ENCODE measurements around the gene TBX1. TPM values are rescaled to one million over a fixed set of nuclear protein-coding genes. Genes with fewer than 3 reads are reported as not detected.
"Not testable (repeated sequence)": the region's sequence is repeated elsewhere in the genome, so short reads cannot be mapped to it uniquely, and the experiment has no call there.

The TBX1 gene
- polyA plus RNA-seq, 1 donor from 2014 or later, result not detected

GRCh38 chr22:19776433-19777031 is 16.0 kb downstream of the TBX1 start:
- Histone ChIP-seq H3K27me3 (ENCODE audit: insufficient read depth, low read depth, low read length) (no peaks in the 10 kb centered on the region), H4K20me1 (ENCODE audit: insufficient read depth) (no peaks in the 10 kb centered on the region), H3K4me2 (ENCODE audit: low read length) (no peak overlapping the region), H3K27ac (ENCODE audit: low read length) (no peak overlapping the region), H2AFZ (ENCODE audit: low read depth, low read length) (no peak overlapping the region), H3K36me3 (ENCODE audit: insufficient read depth, low read length) (no peaks in the 10 kb centered on the region), H3K9me3 (ENCODE audit: low read length) (no peaks in the 10 kb centered on the region), H3K79me2 (replicated peaks; ENCODE audit: insufficient read depth, low read length) (no peaks in the 10 kb centered on the region), H3K4me3 (ENCODE audit: low read length) (no peak overlapping the region), H3F3A (ENCODE audit: insufficient read depth, low read length, poor library complexity, severe bottlenecking) (no peaks in the 10 kb centered on the region), H3K9ac (ENCODE audit: low read length) (no peak overlapping the region), H3K9me2 (ENCODE audit: insufficient read depth, low read length) (no peaks in the 10 kb centered on the region)
- TF ChIP-seq EP300 (conservative IDR thresholded peaks at IDR 0.05; ENCODE audit: poor library complexity, severe bottlenecking) (no peak), RAD21 (conservative IDR thresholded peaks at IDR 0.05) (no peak), REST (IDR thresholded peaks at IDR 0.05; ENCODE audit: borderline replicate concordance) (no peak), SMC3 (conservative IDR thresholded peaks at IDR 0.05; ENCODE audit: poor library complexity) (no peak), TAF1 (IDR thresholded peaks at IDR 0.05; ENCODE audit: low read depth) (no peak), EZH2 (IDR thresholded peaks at IDR 0.05; ENCODE audit: borderline replicate concordance, insufficient read depth, low read length, poor library complexity, severe bottlenecking) (no peak), MXI1 (conservative IDR thresholded peaks at IDR 0.05; ENCODE audit: poor library complexity, severe bottlenecking) (no peak), POLR2AphosphoS5 (IDR thresholded peaks at IDR 0.05) (no peak)
- TF ChIP-seq, protein P1, sequence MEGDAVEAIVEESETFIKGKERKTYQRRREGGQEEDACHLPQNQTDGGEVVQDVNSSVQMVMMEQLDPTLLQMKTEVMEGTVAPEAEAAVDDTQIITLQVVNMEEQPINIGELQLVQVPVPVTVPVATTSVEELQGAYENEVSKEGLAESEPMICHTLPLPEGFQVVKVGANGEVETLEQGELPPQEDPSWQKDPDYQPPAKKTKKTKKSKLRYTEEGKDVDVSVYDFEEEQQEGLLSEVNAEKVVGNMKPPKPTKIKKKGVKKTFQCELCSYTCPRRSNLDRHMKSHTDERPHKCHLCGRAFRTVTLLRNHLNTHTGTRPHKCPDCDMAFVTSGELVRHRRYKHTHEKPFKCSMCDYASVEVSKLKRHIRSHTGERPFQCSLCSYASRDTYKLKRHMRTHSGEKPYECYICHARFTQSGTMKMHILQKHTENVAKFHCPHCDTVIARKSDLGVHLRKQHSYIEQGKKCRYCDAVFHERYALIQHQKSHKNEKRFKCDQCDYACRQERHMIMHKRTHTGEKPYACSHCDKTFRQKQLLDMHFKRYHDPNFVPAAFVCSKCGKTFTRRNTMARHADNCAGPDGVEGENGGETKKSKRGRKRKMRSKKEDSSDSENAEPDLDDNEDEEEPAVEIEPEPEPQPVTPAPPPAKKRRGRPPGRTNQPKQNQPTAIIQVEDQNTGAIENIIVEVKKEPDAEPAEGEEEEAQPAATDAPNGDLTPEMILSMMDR (IDR thresholded peaks at IDR 0.05; ENCODE audit: poor library complexity, severe bottlenecking), result no peak

DNA sequence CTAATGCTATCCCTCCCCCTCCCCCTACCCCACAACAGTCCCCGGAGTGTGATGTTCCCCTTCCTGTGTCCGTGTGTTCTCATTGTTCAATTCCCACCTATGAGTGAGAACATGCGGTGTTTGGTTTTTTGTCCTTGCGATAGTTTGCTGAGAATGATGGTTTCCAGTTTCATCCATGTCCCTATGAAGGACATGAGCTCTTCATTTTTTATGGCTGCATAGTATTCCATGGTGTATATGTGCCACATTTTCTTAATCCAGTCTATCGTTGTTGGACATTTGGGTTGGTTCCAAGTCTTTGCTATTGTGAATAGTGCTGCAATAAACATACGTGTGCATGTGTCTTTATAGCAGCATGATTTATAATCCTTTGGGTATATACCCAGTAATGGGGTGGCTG is 16.6 kb downstream of the TBX1 start:
- not testable (repeated sequence) for H3K9me2 ChIP-seq (ENCODE audit: insufficient read depth, low read length); H3K4me2 ChIP-seq (ENCODE audit: low read length); H3F3A ChIP-seq (ENCODE audit: insufficient read depth, low read length, poor library complexity, severe bottlenecking); H2AFZ ChIP-seq (ENCODE audit: low read depth, low read length); H3K4me3 ChIP-seq (ENCODE audit: low read length); H3K9ac ChIP-seq (ENCODE audit: low read length); H3K36me3 ChIP-seq (ENCODE audit: insufficient read depth, low read length); H3K27me3 ChIP-seq (ENCODE audit: insufficient read depth, low read depth, low read length); H3K9me3 ChIP-seq (ENCODE audit: low read length); H3K27ac ChIP-seq (ENCODE audit: low read length); H3K79me2 ChIP-seq (replicated peaks; ENCODE audit: insufficient read depth, low read length); H4K20me1 ChIP-seq (ENCODE audit: insufficient read depth)

GRCh38 chr22:19779011-19779421 is 18.4 kb downstream of the TBX1 start:
- no peaks in the 10 kb centered on the region for H3K27me3 ChIP-seq (ENCODE audit: insufficient read depth, low read depth, low read length)

More at GRCh38 chr22:19779011-19779421, 18.4 kb downstream of the TBX1 start:
- no peaks in the 10 kb centered on the region for H3K9me2 ChIP-seq (ENCODE audit: insufficient read depth, low read length)
- H3K27ac ChIP-seq (ENCODE audit: low read length), result no peak overlapping the region
- TF ChIP-seq TAF1 (IDR thresholded peaks at IDR 0.05; ENCODE audit: low read depth), result no peak
- no peak for TF ChIP-seq MXI1 (conservative IDR thresholded peaks at IDR 0.05; ENCODE audit: poor library complexity, severe bottlenecking)
- no peak for TF ChIP-seq EZH2 (IDR thresholded peaks at IDR 0.05; ENCODE audit: borderline replicate concordance, insufficient read depth, low read length, poor library complexity, severe bottlenecking)
- no peak for TF ChIP-seq RAD21 (conservative IDR thresholded peaks at IDR 0.05)
- TF ChIP-seq SMC3 (conservative IDR thresholded peaks at IDR 0.05; ENCODE audit: poor library complexity), result no peak
- TF ChIP-seq, protein P1 (IDR thresholded peaks at IDR 0.05; ENCODE audit: poor library complexity, severe bottlenecking), result no peak
- TF ChIP-seq REST (IDR thresholded peaks at IDR 0.05; ENCODE audit: borderline replicate concordance), result no peak
- TF ChIP-seq POLR2AphosphoS5 (IDR thresholded peaks at IDR 0.05), result no peak
- TF ChIP-seq EP300 (conservative IDR thresholded peaks at IDR 0.05; ENCODE audit: poor library complexity, severe bottlenecking), result no peak
- H3K4me3 ChIP-seq (ENCODE audit: low read length), result no peak overlapping the region
- H3F3A ChIP-seq (ENCODE audit: insufficient read depth, low read length, poor library complexity, severe bottlenecking), result no peaks in the 10 kb centered on the region
- no peak overlapping the region for H3K9ac ChIP-seq (ENCODE audit: low read length)
- H3K4me2 ChIP-seq (ENCODE audit: low read length), result no peak overlapping the region
- H3K9me3 ChIP-seq (ENCODE audit: low read length), result no peaks in the 10 kb centered on the region
- H2AFZ ChIP-seq (ENCODE audit: low read depth, low read length), result no peak overlapping the region
- no peaks in the 10 kb centered on the region for H3K79me2 ChIP-seq (replicated peaks; ENCODE audit: insufficient read depth, low read length)
- H4K20me1 ChIP-seq (ENCODE audit: insufficient read depth), result no peaks in the 10 kb centered on the region
- no peaks in the 10 kb centered on the region for H3K36me3 ChIP-seq (ENCODE audit: insufficient read depth, low read length)

All from neural cell (in vitro differentiated cells).